SKM-1 (cell line): Measurements from ENCODE around the gene KANK4.

Source experiments
- DNase-seq: peaks from one replicate; lab custom pipeline; 2025; ENCODE audit not compliant: unreplicated experiment; lab: John Stamatoyannopoulos, UW

Gene KANK4

GRCh38 chr1:62318756-62319544 is at the start of gene KANK4:
Gene KANK4, minus strand, starts transcription at chr1:62319434. Its CDS starts 37,870 bp downstream, at chr1:62281564.
- no peak for DNase-seq

- DNase-seq: no peak
Measured at GRCh38 chr1:62368989-62369388, 49.8 kb upstream of the KANK4 start.

DNA sequence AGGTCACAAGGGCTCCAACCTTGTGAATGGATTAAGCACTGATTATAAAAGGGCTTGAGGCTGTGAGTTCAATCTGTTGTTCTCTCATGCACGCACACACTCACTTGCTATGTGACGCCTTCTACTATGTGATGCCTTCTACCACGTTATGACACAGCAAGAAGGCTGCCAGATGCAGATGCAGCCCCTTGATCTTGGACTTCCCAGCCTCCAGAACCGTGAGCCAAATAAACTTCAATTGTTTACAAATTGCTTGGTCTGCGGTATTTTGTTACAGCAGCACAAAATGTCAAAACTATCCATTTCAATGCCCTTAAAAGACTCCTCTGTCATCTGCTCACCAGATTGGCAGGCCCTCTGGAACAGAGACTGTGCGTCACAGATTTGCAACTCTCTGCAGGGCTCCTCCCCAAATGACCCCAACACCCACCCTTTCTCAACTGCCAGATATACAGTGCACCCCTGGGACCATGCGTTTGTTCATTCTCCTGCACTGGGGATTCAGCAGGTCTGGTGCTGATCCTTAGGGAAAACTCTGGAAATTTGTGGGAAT is 47.8 kb upstream of the KANK4 start:
- no peak for DNase-seq

- DNase-seq: no peak
Measured at GRCh38 chr1:62364721-62365120, 45.5 kb upstream of the KANK4 start.

DNA sequence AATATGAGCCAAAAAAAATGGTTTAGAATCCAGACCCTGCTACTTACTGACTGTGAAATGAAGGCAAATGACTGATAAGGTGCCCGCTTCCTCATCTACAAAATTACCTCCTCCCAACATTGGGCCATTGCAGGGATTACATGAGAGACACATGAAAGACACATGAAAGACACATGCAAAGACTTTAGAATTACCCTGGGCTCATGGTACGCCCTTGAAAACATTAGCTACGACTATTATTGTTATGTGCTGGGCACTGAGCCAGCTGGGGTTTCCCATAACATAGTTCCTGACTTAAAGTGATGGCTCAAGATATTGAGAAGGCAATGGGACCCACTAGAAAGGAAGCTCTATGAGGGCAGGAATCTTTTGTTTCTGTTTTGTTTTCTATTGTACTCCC is 43.7 kb upstream of the KANK4 start:
- DNase-seq: no peak

DNA sequence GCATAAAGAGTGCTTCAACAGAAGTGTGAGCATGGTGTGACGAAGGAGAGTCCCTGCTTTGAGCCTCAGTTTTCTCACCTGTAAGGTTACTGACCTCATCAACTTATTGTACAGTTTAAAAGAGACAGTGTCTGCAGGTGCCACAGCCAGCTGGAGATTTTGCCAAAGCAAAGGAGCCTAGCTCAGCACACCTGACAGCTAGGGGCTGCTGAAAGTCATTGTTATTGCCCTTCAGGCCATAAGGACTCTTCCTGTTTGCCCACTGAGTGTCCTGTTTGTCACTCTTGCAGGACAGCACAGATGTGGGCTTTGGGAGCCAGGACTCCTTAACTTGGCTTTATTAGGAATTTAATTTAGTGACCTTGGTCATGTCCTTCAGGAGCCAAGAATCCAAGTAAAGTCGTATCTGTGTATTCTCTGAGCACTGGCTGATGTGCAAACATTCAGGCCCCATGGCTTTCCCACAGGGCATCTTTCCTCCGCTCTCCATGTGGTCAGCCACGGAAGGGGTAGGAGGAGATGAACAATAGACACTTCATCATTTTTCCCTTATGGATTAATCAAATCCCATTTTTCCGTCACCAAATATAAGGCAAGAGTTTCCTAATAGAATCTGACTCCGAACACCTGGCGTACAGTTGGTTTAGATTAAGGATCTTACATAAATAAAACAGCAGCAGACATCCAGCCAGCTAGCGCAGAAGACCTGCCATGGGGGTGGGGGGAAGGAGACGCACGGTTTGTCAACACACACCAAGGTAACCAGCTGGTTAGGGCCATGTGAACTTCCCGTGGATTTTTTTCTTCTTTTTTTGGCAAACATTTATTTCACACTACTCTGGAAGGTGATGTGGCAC is 43.1 kb upstream of the KANK4 start:
- DNase-seq: no peak

DNA sequence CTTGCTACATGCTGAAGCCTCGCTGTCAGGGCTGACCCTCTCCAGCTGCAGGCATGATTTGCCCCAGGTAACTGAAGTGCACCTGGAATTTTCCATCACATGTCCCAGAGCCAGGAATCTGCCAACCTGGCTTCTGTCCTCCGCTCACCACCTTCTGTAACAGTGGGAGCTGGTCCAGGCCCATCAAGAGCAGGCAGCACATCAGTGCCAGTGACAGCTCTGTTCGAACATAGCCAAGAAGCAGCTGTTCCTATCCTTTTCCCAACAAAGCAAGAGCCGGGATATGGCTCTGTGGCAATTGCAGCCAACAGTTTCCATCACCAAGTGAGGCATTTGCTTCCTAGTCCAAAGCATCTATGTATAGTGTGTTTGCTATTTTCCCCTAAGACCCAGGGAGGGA is 42.2 kb upstream of the KANK4 start:
- DNase-seq: no peak

GRCh38 chr1:62358665-62359373 is 39.6 kb upstream of the KANK4 start:
- no peak for DNase-seq

- no peak for DNase-seq
Measured at GRCh38 chr1:62357916-62358315, 38.7 kb upstream of the KANK4 start.

GRCh38 chr1:62356257-62356835 is 37.1 kb upstream of the KANK4 start:
- peak; percentile 21 for DNase-seq

DNA sequence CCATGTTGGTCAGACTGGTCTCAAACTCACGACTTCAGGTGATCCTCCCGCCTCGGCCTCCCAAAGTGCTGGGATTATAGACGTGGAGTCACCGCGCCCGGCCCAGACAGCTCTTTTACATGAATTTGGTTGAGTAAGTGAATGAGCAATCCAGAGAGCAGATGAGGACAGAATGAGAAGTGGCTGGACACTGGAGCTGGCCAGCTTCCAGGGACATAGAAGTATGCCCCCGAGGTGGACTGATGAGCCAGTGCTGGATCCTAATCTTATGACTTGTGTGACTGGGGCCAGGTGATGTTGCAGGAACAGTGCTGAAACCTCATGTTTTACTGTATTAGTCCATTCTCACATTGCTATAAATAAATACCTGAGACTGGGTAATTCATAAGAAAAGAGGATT is 35.9 kb upstream of the KANK4 start:
- no peak for DNase-seq

DNA sequence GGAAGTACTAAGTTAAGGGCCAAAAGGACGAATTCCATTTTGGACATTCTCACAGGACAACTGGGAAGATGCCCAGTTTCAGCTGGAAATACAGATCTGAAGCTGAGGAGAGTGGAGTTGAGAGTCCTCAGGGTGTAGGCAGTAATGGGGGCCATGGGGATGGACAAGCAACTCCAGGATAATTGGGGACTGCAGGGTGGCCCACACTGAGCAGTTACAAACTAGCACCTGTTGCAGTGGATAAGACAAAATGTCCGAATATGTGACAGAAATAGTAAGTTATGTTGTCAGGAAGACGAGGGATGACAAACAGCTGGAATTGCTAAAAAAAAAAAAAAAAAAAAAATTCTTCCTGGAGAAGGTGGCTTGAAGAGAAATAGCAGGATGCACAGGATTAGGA is 34.6 kb upstream of the KANK4 start:
- DNase-seq: no peak

- peak; percentile 83 for DNase-seq
Measured at GRCh38 chr1:62352387-62352786, 33.2 kb upstream of the KANK4 start.

DNA sequence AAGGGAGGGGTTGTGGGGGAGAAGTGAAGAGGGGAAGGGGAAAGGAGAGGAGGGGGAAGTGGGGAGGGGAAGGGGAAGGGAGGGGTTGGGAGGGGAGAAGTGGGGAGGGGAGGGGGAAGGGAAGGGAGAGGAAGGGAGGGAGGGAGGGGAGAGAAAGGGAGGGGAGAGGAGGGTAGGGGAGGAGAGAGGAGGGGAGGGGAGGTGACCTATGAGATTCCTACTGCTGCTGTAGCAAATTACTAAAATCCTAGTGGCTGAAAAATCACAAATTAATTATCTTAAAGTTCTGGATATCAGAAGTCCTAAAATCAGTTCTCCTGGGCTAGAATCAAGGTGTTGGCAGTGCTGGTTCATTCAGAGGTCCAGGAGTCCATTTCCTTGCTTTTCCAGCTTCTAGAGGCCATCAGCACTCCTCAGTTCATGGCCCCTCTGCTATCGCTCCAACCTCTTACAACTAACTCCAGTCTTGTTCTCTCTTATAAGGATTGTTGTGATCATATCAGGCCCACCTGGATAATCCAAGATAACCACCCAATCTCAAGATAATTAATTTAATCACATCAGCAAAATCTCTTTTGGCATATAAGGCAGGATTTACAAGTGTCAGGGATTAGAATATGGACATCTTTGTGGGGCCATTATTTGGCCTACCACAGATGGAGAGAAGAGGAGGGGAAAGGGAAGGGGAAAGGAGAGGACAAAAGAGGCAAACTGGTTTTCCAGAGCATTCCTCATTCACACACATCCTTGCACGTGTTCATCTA is 30.4 kb upstream of the KANK4 start:
- no peak for DNase-seq

DNA sequence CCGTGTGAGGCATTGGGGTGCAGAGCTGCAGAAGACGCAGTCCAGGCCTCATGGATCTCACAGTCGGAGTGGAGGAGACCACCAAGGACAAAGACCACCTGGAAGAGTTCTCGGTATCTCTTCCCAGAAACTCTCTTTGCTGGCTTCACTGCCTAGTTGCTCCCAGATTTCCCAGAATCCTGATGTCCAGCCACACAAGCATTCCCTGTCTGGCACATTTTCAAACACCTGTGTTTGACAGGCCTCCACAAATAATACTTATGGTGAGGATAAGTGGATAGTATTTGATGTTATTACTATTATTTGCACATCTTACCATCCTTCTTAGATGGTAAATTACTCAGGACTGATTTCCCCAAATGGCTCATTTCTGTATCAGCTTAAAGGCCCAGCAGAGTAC is 27.7 kb upstream of the KANK4 start:
- no peak for DNase-seq

DNA sequence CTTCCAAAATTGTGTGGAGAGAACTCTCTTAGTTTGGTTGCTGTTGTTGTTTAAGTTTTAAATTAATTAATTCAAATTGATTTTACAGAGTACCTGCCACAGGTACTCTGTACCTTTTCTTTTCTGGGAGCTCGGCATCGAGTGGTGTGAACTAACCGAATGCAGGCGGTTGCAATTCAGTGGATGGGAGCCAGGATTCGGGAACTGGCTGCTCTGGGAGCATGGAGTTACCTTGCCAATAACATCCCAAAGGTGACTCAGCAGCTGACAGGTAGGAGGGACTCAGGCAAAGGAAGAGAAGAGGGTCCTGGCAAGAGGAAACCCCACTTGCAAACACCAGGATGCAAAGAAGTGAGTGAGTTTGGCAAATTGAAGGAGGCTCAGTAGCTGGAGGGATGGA is 24.7 kb upstream of the KANK4 start:
- no peak for DNase-seq

- no peak for DNase-seq
Measured at GRCh38 chr1:62342270-62342669, 23.0 kb upstream of the KANK4 start.

GRCh38 chr1:62341615-62342014 is 22.4 kb upstream of the KANK4 start:
- no peak for DNase-seq

- no peak for DNase-seq
Measured at GRCh38 chr1:62341089-62341488, 21.9 kb upstream of the KANK4 start.
